Activated CD4-positive, alpha-beta T cell treated with anti-CD3 and anti-CD28 coated beads for 24 hours (primary cell): ENCODE data around the gene TMED7.

Source experiments
- DNase-seq, 2 donors: peaks; one replicate each; pipeline ENCODE4 v3.0.0-alpha.2; 2020; ENCODE audit warnings: low read depth in 2 of 2

Gene TMED7

DNA sequence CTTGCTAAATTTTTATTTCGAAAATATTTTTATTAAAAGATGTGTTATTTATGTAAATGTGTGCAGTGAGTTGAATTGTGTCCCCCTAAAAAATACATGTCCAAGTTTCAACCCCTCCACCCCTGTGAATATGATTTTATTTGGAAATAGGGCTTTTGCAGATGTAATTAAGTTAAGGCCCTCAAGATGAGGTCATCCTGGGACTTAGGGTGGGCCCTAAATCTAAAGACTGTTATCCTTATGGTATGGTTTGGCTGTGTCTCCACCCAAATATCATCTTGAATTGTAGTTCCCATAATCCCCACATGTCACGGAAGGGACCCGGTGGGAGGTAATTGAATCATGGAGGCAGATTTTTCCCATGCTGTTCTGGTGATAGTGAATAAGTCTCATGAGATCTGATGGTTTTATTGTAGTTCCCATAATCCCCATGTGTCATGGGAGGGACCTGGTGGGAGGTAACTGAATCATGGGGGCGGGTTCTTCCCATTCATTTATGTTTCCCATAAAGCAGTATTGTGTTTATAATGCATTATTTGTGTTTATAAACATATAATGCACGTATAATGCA, 1.5 kb upstream of the TMED7 start:
- DNase-seq = no peak

DNA sequence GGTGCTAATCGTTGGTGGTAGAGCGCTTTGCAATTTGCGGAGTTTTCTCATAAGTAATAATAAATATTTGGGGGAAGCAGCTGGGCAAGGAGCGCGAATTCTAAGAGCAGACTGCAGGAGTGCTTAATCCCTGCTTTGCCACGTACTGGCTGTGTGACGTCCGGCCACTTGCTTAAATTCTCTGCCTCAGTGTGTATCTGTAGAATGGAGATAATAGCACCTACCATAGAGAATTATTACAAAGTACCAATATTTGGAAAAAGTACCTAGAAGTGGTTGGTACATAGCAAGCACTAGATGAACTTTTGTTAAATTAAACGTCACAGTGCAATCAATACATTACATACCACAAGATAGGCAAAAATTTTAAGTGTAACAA, 598 bp upstream of the TMED7 start:
- DNase-seq = no peak

DNA sequence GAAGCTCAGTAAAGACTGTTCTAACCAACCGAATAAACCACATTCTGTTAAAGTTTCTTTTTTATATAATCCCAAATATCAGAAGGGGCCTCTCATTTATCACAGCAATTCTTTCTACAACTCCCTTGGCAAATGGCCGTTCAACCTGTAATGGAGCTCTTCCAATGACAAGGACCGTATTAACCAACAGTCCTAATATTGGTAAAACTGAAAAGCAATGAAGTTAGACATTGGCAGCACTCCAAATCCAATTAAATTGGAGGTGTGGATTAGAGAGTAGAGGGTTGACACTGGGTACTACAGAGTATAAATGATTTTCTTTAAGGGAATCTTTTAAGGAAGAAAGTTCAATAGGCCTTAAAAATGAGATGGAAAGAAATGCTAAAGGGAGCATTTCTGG, 842 bp downstream of the TMED7 start:
- no peak for DNase-seq

DNA sequence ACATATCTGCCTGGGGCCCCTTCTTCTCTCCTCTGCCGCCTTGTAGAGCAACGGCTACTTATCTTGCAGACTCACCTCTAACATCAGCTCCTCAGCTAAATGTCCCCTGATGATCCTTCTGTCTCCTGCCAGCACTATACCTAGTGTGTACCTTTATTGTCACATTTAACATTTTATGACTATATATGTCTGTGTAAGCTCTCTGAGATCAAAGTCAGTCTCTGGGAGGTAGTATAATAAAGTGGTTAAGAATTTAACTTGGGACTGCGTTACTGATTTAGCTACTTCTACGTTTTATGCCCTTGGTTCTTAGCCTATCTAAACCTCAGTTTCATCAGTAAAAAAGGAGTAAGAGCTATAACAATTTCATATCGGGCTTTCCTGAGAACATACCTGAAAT, 2.2 kb downstream of the TMED7 start:
- DNase-seq = no peak

DNA sequence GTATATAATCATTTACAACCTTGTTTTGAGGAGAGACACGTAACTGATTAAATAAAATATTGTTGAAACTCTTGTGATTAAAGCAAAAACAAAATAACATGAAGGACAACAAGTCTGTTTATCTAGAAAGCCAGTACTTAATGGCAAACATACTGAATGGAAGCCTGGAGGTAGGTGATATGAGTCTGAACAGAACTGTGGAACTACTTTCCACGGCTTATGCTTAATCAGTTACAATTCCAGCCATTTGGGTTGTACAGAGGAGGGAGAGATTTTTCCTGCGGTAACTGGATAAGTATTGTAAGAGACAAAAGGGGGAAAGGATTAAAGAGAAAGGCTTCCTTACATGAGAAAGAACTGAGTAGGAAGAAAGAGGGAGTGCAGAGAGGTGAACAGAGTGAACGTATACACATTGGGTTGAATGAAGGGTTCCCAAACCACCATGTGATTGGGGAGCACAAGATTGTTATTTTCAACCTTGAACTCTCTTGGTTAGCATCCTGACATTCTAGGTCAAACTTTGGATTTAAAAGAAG, 4.4 kb downstream of the TMED7 start:
- no peak for DNase-seq

DNA sequence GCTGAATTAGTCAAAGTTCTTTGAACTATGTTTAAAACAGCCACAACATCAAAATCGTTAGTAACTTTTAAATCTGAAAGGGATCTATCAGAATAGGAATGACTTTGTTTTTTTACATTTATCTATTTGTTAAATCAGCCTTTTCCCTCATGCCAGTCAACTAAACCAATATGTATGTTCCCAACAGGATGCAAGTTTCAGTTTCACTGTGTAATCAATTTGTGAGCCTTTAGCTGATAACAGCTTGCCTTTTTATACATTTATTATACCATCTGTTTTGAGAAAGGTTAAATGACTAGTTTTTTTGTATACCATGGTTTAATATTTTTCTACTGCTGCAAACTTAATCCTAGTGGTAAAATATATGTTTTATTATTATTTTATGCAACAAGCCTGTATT, 8.9 kb downstream of the TMED7 start:
- no peak for DNase-seq

DNA sequence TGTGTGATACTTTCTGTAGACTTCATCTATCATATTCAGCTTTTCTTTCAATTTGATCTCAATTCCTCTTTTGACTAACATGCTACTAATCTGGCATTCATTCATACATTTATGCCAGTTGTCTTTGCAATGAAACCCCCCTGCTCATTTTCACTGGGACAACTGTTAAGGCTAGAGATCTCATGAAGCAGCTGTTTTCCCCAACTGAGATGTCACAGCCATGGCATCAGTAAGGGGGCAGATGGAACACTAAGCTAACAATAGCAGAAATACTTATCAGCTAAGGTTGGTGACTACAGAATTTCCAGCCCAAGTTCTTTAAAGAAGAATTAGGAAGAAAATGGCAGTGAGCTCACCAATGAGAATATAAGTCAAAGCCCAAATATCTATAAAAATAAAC, 9.4 kb downstream of the TMED7 start:
- DNase-seq = no peak

DNA sequence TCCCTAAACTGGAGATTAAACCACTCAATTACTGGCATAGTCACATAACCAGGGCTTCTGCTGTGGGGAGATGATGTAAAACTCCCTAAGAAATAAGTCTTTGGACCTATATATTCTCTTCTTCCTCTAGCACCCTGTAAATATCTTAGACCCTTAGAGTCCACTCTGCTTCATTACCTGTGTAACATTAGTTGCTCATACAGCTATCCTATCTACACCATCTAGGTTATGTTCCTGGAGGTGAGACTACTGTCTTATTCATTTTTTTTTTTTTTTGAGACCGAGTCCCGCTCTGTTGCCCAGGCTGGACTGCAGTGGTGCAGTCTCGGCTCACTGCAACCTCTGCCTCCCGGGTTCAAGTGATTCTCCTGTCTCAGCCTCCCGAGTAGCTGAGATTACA, 14.0 kb downstream of the TMED7 start:
- DNase-seq = no peak

DNA sequence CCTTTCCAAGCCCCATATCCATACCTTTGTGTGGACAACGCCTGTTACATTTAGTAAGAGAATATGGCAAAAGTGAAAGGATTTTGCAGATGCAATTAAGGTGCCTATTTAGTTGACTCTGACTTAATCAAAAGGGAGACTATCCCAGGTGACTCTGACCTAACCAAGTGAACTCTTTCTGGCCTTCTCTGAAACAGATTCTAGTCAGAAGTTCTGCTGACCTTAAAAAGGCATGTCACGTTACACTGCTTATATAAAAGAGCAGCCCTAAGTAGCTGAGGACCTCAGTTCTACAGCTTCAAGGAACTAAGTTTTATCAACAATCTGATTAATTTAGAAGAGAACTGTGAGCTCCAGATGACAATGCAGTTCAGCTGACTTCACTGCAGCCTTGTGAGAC, 17.9 kb downstream of the TMED7 start:
- no peak for DNase-seq

DNA sequence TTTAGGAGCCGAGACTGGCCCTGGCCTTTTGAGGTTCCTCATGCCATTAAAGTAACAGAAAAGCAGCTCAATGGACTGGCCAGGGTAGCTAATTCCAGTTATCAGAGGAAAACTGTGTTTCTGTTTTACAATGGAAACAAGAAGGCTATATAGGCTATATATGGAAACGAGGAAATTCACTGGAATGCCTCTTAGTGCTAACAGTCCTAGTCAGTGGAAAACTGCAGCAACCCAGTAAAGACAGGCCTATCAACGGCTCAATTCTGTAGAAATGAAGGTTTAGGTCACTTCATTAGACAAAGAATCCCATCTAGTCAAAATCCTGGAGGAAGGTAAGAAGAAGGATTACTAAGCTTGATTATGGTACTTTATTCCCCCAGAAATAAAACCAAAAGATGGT, 20.4 kb downstream of the TMED7 start:
- DNase-seq = no peak

DNA sequence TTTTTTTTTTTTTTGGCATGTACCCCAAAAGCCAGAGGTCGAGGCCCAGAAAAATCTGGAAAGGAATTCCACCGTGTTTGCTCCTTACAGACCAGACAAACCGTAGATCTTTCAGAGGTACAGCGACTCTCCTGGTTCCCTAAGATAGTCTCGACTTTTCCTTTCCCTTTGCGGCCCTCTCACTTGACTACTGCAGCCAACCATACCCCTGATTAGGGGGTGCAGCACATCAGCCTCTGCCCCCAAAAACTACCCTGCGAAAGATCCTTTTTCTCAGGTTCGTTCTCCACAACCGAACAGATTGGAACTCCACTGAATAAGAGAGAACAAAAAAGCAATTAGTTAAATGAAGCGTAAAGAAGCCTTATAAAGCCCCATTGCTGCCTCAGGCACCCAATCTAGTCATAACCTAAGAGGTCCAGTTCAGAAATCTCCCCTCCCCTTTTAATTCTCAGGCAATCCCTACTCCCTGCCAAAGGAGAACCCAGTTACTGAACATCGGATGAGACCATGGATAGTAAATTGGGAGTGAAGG, 23.2 kb downstream of the TMED7 start:
- DNase-seq = no peak

DNA sequence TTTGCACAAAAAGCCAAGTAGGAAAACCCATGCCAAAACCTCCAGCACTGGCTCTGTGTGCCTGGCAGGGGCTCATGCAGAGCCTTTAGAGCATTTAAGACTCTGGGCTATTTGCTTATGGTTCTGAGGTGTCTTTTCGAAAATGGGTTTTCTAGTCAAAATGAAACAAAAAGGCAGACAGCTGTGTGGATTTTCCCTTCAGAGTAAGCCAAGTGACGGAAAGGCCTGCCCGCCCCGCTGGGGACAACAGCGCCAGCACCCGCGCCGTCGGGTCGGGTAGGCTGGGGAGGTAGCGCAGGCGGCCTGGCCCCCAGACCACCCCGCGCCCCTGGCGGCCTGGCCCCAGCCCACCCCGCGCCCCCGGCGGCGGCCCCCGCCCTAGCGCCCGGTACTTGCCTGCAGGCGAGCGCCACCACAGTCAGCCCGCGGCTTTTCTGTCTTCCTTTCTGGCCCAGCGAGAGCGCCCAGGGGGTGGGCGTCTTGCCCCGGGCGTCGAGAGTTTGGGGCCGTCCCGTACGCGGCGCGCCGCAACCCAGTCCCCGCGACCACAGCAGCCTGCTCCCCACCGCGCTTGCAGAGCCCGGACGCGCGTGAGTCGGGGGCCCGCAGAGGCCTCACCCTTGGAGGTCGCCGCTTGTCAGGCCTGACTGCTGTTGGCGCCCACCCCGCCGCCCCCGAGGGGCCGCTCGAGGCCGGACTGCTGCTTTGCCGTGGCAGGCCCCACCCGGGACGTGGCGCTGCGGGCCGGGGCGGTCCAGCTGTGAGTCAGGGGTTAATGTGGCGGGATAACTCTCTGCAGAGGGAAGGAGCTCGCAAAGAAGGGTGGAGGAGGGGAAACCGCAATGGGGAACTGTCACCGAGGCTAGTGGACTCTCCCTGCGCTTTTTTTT, 23.9 kb downstream of the TMED7 start, which contains the start of gene TICAM2:
Gene TICAM2 (minus strand): TSS at position 779 of the 890 bp plus-strand sequence. CDS start 21,223 bp downstream, outside the sequence.
- DNase-seq = peak; percentile 42 to 43

DNA sequence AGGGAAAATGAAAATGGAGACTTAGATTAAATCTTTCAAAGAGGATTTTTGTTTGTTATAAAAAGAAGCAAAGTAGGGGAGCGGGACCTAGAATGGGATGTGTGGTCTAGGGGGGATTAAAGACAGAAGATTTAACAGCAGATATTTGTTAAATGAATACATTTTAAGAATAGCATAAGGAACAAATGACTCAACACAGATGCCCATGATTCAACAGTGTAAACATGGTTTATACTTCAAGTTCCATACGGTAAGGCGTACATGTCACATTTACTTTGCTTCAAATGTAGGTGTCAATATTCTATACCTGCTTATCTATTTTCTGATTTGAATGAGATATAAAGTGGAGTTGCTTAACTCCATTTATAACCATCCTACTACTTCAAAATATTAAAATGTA, 25.1 kb downstream of the TMED7 start:
- no peak for DNase-seq

DNA sequence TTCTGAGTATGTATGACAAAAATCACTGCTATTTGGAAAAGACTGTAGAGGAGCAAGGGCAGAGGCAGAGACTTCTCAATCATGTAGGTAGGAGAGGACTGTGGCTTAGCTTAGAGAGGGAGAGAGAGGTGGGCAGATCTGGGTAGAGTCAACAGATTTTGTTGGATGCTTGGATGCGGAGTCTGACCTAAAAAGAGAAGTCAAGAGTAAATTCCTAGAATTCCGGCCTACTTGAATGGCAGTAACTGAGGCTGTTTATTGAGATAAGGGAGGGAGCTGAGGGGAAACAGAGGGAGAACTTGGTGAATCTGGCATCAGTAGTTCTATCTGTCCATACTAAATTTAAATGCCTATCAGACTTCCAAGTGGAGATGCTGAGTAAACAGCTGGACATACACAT, 25.9 kb downstream of the TMED7 start:
- DNase-seq = no peak

DNA sequence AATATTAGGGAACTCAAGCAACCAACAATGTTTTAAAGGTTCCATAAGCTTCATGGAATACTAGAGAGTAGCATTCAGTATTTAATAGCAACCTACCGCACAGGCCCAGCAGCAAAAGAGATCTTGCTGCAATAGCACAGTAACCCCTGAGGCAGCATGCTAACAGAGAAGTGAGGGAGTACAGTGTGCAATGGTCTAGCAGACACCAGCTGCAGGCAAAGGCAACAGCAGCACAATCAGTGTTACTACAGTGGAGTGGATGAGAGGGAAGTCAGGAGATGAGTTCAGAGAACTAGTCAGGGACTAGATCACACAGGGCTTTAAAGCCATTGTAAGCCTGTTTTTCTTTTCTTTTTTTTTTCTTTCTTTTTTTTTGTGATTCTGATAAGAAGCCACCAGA, 26.3 kb downstream of the TMED7 start:
- DNase-seq = no peak

DNA sequence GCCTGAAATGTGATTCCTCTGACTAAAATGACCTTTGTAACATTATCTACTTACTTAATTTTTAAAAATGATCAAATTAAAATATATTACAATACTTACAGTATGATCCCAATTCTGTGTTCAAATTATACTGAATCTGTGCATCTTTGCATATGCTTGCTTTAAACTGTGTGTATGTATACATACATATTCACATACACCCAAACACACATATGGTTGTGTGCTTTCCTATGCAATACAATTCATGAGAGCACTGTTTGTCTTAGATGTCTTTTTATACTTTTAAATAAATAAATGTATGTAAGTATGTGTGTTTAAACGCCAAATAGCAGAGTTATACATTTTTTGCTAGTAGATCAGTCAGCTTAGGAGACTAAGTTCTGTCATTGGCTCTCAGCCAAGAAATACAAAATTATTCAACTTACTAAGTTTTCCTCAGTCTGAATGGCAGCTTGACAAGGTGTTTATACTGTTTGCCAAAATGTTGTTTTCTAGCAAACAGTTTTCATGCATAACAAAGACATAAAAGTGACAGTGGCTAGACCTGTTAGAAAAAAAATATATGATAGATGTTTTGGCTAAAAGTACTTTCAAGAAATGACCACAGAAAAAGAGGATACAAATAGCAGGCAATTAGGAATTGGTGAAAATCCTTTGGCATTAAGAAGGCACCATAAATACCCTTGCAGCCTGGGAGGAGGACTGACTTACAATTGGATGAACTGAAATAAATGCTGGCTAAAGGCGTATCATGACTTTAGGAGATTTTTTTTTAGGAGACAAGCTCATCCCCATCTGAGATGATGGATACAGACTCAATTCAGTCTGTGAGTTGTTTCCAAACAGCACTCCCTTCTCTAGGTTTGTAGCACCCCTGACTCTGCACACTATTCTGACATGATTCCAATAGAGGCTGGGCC, 31.4 kb downstream of the TMED7 start:
- no peak for DNase-seq

DNA sequence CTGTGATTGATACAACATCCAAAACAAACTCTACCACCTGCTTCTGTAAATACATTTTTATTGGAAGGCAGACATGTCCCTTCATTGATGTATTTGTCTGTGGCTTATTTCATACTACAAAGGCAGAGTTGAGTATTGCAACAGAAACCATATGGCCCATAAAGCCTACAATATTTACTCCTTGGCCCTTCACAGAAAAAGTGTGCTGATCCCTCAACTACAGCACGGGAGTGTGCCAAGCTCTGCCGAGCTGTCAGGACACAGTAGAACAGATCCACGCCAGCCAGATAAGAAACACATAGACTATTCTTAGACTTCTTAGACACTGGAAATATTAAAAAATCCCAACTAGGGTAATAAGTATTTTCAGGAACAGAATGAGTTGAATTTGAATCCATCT, 36.8 kb downstream of the TMED7 start:
- no peak for DNase-seq

DNA sequence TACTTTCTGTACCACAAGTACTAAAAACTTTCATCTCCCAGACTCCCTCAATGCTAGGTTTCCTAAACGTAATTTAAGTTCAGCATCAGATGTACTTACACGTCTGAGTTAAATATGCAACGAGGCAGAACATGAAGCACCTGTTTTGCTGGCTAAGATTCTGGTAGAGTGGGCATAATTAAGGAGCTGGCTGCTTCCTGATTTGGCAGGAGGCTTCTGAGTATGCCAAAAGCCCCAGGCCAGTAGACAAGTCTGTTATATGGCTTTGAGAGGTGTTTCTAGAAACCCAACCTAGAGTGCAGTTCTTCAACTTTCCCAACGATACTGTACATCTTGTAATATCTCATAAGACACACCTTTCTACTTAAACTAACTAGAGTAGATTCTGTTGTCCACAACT, 37.2 kb downstream of the TMED7 start:
- DNase-seq = no peak

DNA sequence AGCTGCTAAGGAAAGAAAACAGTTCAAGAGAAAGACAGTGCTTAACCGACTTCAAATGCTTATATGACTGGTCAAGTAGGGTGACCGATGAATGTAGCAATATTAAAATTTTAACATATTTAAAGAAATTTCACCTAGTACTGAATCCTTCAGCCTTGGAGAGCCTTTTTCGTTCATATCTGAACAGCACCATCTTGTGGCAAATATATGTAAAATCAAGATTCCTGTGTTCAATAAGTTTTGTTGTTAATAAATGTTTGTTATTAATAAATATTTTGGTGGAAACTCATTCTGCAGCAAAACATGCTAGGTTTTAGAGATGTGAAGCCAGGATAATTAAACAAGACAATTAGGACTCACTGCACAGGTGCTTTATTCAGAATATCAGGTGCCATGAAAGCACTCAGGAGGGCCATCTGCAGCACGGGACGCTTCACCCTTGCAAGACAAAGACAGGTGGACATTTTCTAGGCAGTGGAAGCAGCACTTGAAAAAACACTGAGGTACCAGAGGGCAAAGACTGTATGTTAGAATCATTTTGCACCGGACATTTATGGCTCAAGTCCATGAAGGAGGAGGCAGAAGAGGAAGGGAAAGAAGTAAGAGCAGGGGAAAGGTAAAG, 39.2 kb downstream of the TMED7 start:
- no peak for DNase-seq

DNA sequence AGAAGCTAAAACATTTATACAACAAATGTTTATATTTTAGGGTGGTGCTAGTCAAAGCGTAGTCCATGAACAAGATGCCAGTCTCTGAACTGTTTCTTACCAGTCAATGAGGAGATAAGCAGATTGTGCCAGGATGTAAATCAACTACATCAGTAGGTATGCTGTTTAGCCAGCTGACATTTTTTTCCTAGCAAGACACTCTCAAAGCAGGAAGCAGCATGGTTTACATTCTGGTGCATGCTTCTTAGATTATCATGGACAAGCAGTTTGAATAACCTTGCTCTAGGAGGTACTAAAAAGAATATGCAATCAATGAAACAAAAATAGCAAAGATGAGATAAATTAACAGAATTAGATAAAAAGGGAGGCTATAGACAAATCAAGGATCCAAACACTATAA, 40.6 kb downstream of the TMED7 start:
- no peak for DNase-seq

DNA sequence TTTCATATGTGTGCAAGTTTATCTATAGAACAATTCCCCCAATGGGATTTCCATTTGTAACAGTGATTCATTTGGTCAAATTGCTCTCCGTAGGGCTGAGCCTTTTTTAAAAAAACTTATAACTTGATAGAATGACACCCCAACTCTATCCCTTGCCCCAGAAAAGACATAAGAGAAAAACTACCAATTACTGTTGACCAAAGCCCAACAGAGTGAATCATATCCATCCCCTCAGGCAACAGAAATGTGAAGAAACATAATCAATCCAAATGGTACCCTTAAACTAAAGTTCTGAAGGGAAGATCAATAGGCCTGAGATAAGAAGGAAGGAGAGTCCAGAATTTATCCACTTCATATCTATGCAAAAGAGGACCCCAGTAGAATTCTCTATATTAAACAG, 41.3 kb downstream of the TMED7 start:
- DNase-seq = no peak
